ENCODE measurements around the gene CCL4.
A peak's percentile ranks its signal among the peaks of the same experiment; 100 is the strongest.
"Not testable (repeated sequence)": the region's sequence is repeated elsewhere in the genome, so short reads cannot be mapped to it uniquely, and the experiment has no call there.

Gene CCL4

GRCh38 chr17:36070427-36070826 is 33.2 kb upstream of the CCL4 start:
- Histone ChIP-seq H3K4me3 (ENCODE audit: severe bottlenecking) (no peak overlapping the region), H3K4me1 (ENCODE audit: insufficient read depth, poor library complexity, severe bottlenecking) (no peaks in the 10 kb centered on the region), H3K36me3 (ENCODE audit: low read depth) (no peaks in the 10 kb centered on the region), H3K9me3 (ENCODE audit: severe bottlenecking) (no peaks in the 10 kb centered on the region), H3K27me3 (ENCODE audit: insufficient read depth, poor library complexity, severe bottlenecking) (peaks cover 4% of the 10 kb centered on the region), H3K27ac (ENCODE audit: poor library complexity, severe bottlenecking) (no peak overlapping the region)
- no peak for TF ChIP-seq CTCF (IDR thresholded peaks at IDR 0.05; ENCODE audit: poor library complexity, severe bottlenecking)
- ATAC-seq (ENCODE audit: low read depth) (no peak), DNase-seq (ENCODE audit: low spot score) (no peak)

- peaks cover 4% of the 10 kb centered on the region for H3K27me3 ChIP-seq (ENCODE audit: insufficient read depth, poor library complexity, severe bottlenecking)
- no peak for ATAC-seq (ENCODE audit: low read depth)
- TF ChIP-seq CTCF (IDR thresholded peaks at IDR 0.05; ENCODE audit: poor library complexity, severe bottlenecking) = no peak
These were observed 31.9 kb upstream of the CCL4 start for GRCh38 chr17:36071751-36072150.

GRCh38 chr17:36072431-36073121 is 31.1 kb upstream of the CCL4 start:
- H3K4me1 ChIP-seq (ENCODE audit: insufficient read depth, poor library complexity, severe bottlenecking) = no peaks in the 10 kb centered on the region
- no peaks in the 10 kb centered on the region for H3K36me3 ChIP-seq (ENCODE audit: low read depth)
- no peak for ATAC-seq (ENCODE audit: low read depth)
- H3K27ac ChIP-seq (ENCODE audit: poor library complexity, severe bottlenecking) = no peak overlapping the region
- no peaks in the 10 kb centered on the region for H3K9me3 ChIP-seq (ENCODE audit: severe bottlenecking)
- no peak for DNase-seq (ENCODE audit: low spot score)
- peaks cover 4% of the 10 kb centered on the region for H3K27me3 ChIP-seq (ENCODE audit: insufficient read depth, poor library complexity, severe bottlenecking)
- TF ChIP-seq CTCF (IDR thresholded peaks at IDR 0.05; ENCODE audit: poor library complexity, severe bottlenecking) = peak; percentile 54
- no peak overlapping the region for H3K4me3 ChIP-seq (ENCODE audit: severe bottlenecking)

More at GRCh38 chr17:36071751-36072150, 31.9 kb upstream of the CCL4 start:
- Histone ChIP-seq H3K9me3 (ENCODE audit: severe bottlenecking) (no peaks in the 10 kb centered on the region), H3K27ac (ENCODE audit: poor library complexity, severe bottlenecking) (no peak overlapping the region), H3K4me1 (ENCODE audit: insufficient read depth, poor library complexity, severe bottlenecking) (no peaks in the 10 kb centered on the region), H3K36me3 (ENCODE audit: low read depth) (no peaks in the 10 kb centered on the region), H3K4me3 (ENCODE audit: severe bottlenecking) (no peak overlapping the region)
- no peak for DNase-seq (ENCODE audit: low spot score)

DNA sequence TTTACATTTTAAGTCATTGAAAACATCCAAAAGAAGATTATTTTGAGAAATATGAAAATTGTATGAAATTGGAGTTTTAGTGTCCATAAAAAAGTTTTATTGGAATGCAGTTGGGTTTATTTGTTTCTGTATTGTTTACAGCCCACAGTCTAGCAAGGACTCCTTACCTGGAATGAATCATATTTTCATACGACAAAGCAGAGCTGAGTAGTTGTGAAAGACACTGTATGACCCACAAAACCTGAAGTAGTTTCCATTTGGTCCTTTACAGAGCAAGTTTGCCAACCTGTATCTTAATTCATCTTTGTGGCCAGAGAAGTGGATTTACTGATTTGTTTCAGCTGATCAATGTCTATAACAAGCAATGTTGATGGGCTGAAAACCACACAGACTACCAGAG is 29.3 kb upstream of the CCL4 start:
- no peaks in the 10 kb centered on the region for H3K36me3 ChIP-seq (ENCODE audit: low read depth)
- no peak overlapping the region for H3K4me3 ChIP-seq (ENCODE audit: severe bottlenecking)
- no peak for ATAC-seq (ENCODE audit: low read depth)
- TF ChIP-seq CTCF (IDR thresholded peaks at IDR 0.05; ENCODE audit: poor library complexity, severe bottlenecking) = no peak
- no peak for DNase-seq (ENCODE audit: low spot score)
- H3K4me1 ChIP-seq (ENCODE audit: insufficient read depth, poor library complexity, severe bottlenecking) = no peaks in the 10 kb centered on the region
- no peak overlapping the region for H3K27ac ChIP-seq (ENCODE audit: poor library complexity, severe bottlenecking)
- peaks cover 5% of the 10 kb centered on the region for H3K27me3 ChIP-seq (ENCODE audit: insufficient read depth, poor library complexity, severe bottlenecking)
- H3K9me3 ChIP-seq (ENCODE audit: severe bottlenecking) = no peaks in the 10 kb centered on the region

GRCh38 chr17:36081681-36082471 is 21.8 kb upstream of the CCL4 start:
- H3K36me3 ChIP-seq (ENCODE audit: low read depth); H3K4me3 ChIP-seq (ENCODE audit: severe bottlenecking); H3K27me3 ChIP-seq (ENCODE audit: insufficient read depth, poor library complexity, severe bottlenecking); DNase-seq (ENCODE audit: low spot score); H3K4me1 ChIP-seq (ENCODE audit: insufficient read depth, poor library complexity, severe bottlenecking); H3K27ac ChIP-seq (ENCODE audit: poor library complexity, severe bottlenecking); H3K9me3 ChIP-seq (ENCODE audit: severe bottlenecking); ATAC-seq (ENCODE audit: low read depth): not testable (repeated sequence)

GRCh38 chr17:36082482-36083120 is 21.0 kb upstream of the CCL4 start:
- H3K27me3 ChIP-seq (ENCODE audit: insufficient read depth, poor library complexity, severe bottlenecking); H3K9me3 ChIP-seq (ENCODE audit: severe bottlenecking); H3K27ac ChIP-seq (ENCODE audit: poor library complexity, severe bottlenecking); H3K4me1 ChIP-seq (ENCODE audit: insufficient read depth, poor library complexity, severe bottlenecking); DNase-seq (ENCODE audit: low spot score); ATAC-seq (ENCODE audit: low read depth); H3K36me3 ChIP-seq (ENCODE audit: low read depth); H3K4me3 ChIP-seq (ENCODE audit: severe bottlenecking): not testable (repeated sequence)

GRCh38 chr17:36083691-36084090 is 19.9 kb upstream of the CCL4 start:
- not testable (repeated sequence) for H3K27me3 ChIP-seq (ENCODE audit: insufficient read depth, poor library complexity, severe bottlenecking); H3K4me1 ChIP-seq (ENCODE audit: insufficient read depth, poor library complexity, severe bottlenecking); H3K36me3 ChIP-seq (ENCODE audit: low read depth); DNase-seq (ENCODE audit: low spot score); H3K27ac ChIP-seq (ENCODE audit: poor library complexity, severe bottlenecking); H3K9me3 ChIP-seq (ENCODE audit: severe bottlenecking); H3K4me3 ChIP-seq (ENCODE audit: severe bottlenecking); ATAC-seq (ENCODE audit: low read depth)

Data from RWPE2 (cell line).